ENCODE results near the gene PHOX2B. TPM values are rescaled to one million over a fixed set of nuclear protein-coding genes. Genes with fewer than 3 reads are reported as not detected.

Gene PHOX2B
- total RNA-seq, 1 experiment from 2014 or later: not detected

- intact Hi-C loops (cut with micrococcal nuclease): no loop called here
- Histone ChIP-seq H3K36me3 (ENCODE audit: low read depth, low read length) (no peaks in the 10 kb centered on the region), H3K27ac (ENCODE audit: low read length) (peak overlapping the region; percentile 31; the same call in 1 of the 2 replicates), H3K9me3 (ENCODE audit: low read length) (no peaks in the 10 kb centered on the region), H3K4me2 (ENCODE audit: low read length) (peak overlapping the region; percentile 49; the same call in 1 of the 2 replicates), H3K79me2 (ENCODE audit: low read length) (no peaks in the 10 kb centered on the region), H3K27me3 (ENCODE audit: low read length) (no peaks in the 10 kb centered on the region), H2AFZ (ENCODE audit: low read length) (no peak overlapping the region), H3K4me1 (ENCODE audit: insufficient read depth, low read length) (peaks cover 25% of the 10 kb centered on the region), H3K9me2 (replicated peaks; ENCODE audit: low read length) (no peaks in the 10 kb centered on the region), H3K9ac (ENCODE audit: low read length) (no peak overlapping the region), H3K4me3 (ENCODE audit: low read length) (no peak overlapping the region), H4K20me1 (ENCODE audit: low read length) (no peaks in the 10 kb centered on the region), H3F3A (ENCODE audit: low read length, unreplicated experiment) (no peaks in the 10 kb centered on the region)
- no TSS peak for BruUV-seq (replicated peaks)
- CTCF ChIA-PET: no interaction called here
- ATAC-seq: no peak
- POLR2A ChIA-PET (ENCODE audit: unreplicated experiment): no interaction called here
- DNase-seq: peak; percentile 36
- TF ChIP-seq EZH2phosphoT487 (IDR thresholded peaks at IDR 0.05; ENCODE audit: borderline replicate concordance, low read length) (no peak), EZH2 (IDR thresholded peaks at IDR 0.05; ENCODE audit: low read length, unreplicated experiment) (no peak)
- TF ChIP-seq, protein P1, sequence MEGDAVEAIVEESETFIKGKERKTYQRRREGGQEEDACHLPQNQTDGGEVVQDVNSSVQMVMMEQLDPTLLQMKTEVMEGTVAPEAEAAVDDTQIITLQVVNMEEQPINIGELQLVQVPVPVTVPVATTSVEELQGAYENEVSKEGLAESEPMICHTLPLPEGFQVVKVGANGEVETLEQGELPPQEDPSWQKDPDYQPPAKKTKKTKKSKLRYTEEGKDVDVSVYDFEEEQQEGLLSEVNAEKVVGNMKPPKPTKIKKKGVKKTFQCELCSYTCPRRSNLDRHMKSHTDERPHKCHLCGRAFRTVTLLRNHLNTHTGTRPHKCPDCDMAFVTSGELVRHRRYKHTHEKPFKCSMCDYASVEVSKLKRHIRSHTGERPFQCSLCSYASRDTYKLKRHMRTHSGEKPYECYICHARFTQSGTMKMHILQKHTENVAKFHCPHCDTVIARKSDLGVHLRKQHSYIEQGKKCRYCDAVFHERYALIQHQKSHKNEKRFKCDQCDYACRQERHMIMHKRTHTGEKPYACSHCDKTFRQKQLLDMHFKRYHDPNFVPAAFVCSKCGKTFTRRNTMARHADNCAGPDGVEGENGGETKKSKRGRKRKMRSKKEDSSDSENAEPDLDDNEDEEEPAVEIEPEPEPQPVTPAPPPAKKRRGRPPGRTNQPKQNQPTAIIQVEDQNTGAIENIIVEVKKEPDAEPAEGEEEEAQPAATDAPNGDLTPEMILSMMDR (conservative IDR thresholded peaks at IDR 0.05; ENCODE audit: low read depth, low read length): no peak
Measured at GRCh38 chr4:41719417-41719816, 29.1 kb downstream of the PHOX2B start.

- Histone ChIP-seq H3K27ac (ENCODE audit: low read length) (peak overlapping the region; percentile 31; the same call in 1 of the 2 replicates), H2AFZ (ENCODE audit: low read length) (no peak overlapping the region), H3K79me2 (ENCODE audit: low read length) (no peaks in the 10 kb centered on the region), H3K4me3 (ENCODE audit: low read length) (no peak overlapping the region), H3K9me3 (ENCODE audit: low read length) (no peaks in the 10 kb centered on the region), H3K36me3 (ENCODE audit: low read depth, low read length) (no peaks in the 10 kb centered on the region), H3K9me2 (replicated peaks; ENCODE audit: low read length) (no peaks in the 10 kb centered on the region), H3K4me2 (ENCODE audit: low read length) (peak overlapping the region; percentile 49; the same call in 1 of the 2 replicates), H3K9ac (ENCODE audit: low read length) (no peak overlapping the region), H3K4me1 (ENCODE audit: insufficient read depth, low read length) (peaks cover 25% of the 10 kb centered on the region), H3K27me3 (ENCODE audit: low read length) (no peaks in the 10 kb centered on the region), H3F3A (ENCODE audit: low read length, unreplicated experiment) (no peaks in the 10 kb centered on the region), H4K20me1 (ENCODE audit: low read length) (no peaks in the 10 kb centered on the region)
- peak; percentile 63 for ATAC-seq
- TF ChIP-seq EZH2 (IDR thresholded peaks at IDR 0.05; ENCODE audit: low read length, unreplicated experiment) (no peak), EZH2phosphoT487 (IDR thresholded peaks at IDR 0.05; ENCODE audit: borderline replicate concordance, low read length) (no peak)
- TF ChIP-seq, protein P1 (conservative IDR thresholded peaks at IDR 0.05; ENCODE audit: low read depth, low read length): no peak
- CTCF ChIA-PET: no interaction called here
- POLR2A ChIA-PET (ENCODE audit: unreplicated experiment): no interaction called here
- peak; percentile 71 for DNase-seq
- intact Hi-C loops (cut with micrococcal nuclease): no loop called here
- BruUV-seq (replicated peaks): no TSS peak
Measured at GRCh38 chr4:41718907-41719306, 29.6 kb downstream of the PHOX2B start.

GRCh38 chr4:41715155-41715554, 33.4 kb downstream of the PHOX2B start:
- BruUV-seq (replicated peaks): no TSS peak
- POLR2A ChIA-PET (ENCODE audit: unreplicated experiment): interaction anchor here (0.6 kb wide), 1 partner anchor 109 kb away, joined by 3 read pairs; no protein-coding TSS in a partner anchor

More at GRCh38 chr4:41715155-41715554, 33.4 kb downstream of the PHOX2B start:
- no peak overlapping the region for H3K4me2 ChIP-seq (ENCODE audit: low read length)
- H3K27ac ChIP-seq (ENCODE audit: low read length): no peak overlapping the region
- H3K9ac ChIP-seq (ENCODE audit: low read length): no peak overlapping the region
- no peak for ATAC-seq
- H4K20me1 ChIP-seq (ENCODE audit: low read length): no peaks in the 10 kb centered on the region
- H3K4me1 ChIP-seq (ENCODE audit: insufficient read depth, low read length): peaks cover 41% of the 10 kb centered on the region
- no peaks in the 10 kb centered on the region for H3K27me3 ChIP-seq (ENCODE audit: low read length)
- H3F3A ChIP-seq (ENCODE audit: low read length, unreplicated experiment): no peaks in the 10 kb centered on the region
- H3K36me3 ChIP-seq (ENCODE audit: low read depth, low read length): no peaks in the 10 kb centered on the region
- TF ChIP-seq, protein P1 (conservative IDR thresholded peaks at IDR 0.05; ENCODE audit: low read depth, low read length): no peak
- TF ChIP-seq EZH2 (IDR thresholded peaks at IDR 0.05; ENCODE audit: low read length, unreplicated experiment): no peak
- no peaks in the 10 kb centered on the region for H3K9me2 ChIP-seq (replicated peaks; ENCODE audit: low read length)
- no peak overlapping the region for H3K4me3 ChIP-seq (ENCODE audit: low read length)
- intact Hi-C loops (cut with micrococcal nuclease): no loop called here
- no peaks in the 10 kb centered on the region for H3K9me3 ChIP-seq (ENCODE audit: low read length)
- CTCF ChIA-PET: no interaction called here
- DNase-seq: no peak
- no peak overlapping the region for H2AFZ ChIP-seq (ENCODE audit: low read length)
- H3K79me2 ChIP-seq (ENCODE audit: low read length): no peaks in the 10 kb centered on the region
